WTC11 (cell line): ENCODE results near the gene TEX14. TPM values are rescaled to one million over a fixed set of nuclear protein-coding genes. Genes with fewer than 3 reads are reported as not detected.
A peak's percentile ranks its signal among the peaks of the same experiment; 100 is the strongest.

Experiments used
- ATAC-seq: fragments of 200-7000 bp; cut with Tn5 transposase; 2 replicates; pipeline ENCODE4 v1.10.0; 2021; ENCODE audit warnings: mild to moderate bottlenecking, moderate library complexity
- Bru-seq: library from RNA; stranded (reverse); fragments of 400-500 nt; gene quantifications from one replicate; lab custom pipeline; 2021; lab: Mats Ljungman, UMichigan
- CTCF ChIA-PET: fragments of 300-600 bp; sonication (Branson Sonifier 250); formaldehyde crosslinking; loops from one replicate; lab custom pipeline; 2021; ENCODE audit warnings: antibody characterized with exemption; lab: Charles Lee
- POLR2A ChIA-PET: fragments of 350-600 bp; sonication (Branson Sonifier 250); formaldehyde crosslinking; loops from one replicate; lab custom pipeline; 2021; ENCODE audit warnings: antibody characterized with exemption; lab: Charles Lee
- DNase-seq: peaks from one replicate; pipeline ENCODE4 v3.0.0; 2021; ENCODE audit warnings: low spot score
- H3K27ac Mint-ChIP-seq: 2 replicates; pipeline ENCODE4 v1.8.0; 2021; ENCODE audit warnings: mixed read lengths
- H3K27me3 Mint-ChIP-seq: 2 replicates; pipeline ENCODE4 v1.8.0; 2021; ENCODE audit warnings: low read depth, mild to moderate bottlenecking, moderate library complexity, mixed read lengths
- H3K36me3 Mint-ChIP-seq: 2 replicates; pipeline ENCODE4 v1.8.0; 2021; ENCODE audit warnings: mixed read lengths
- H3K4me1 Mint-ChIP-seq: 2 replicates; pipeline ENCODE4 v1.8.0; 2022; ENCODE audit warnings: mixed read lengths
- H3K4me3 Mint-ChIP-seq: 2 replicates; pipeline ENCODE4 v1.8.0; 2021; ENCODE audit warnings: mild to moderate bottlenecking, moderate library complexity, mixed read lengths
- H3K9me3 Mint-ChIP-seq: 2 replicates; pipeline ENCODE4 v1.8.0; 2021; ENCODE audit warnings: mixed read lengths
- ATF3 ChIP-seq: sonication (generic); formaldehyde crosslinking; conservative IDR thresholded peaks from 2 replicates; pipeline ENCODE4 v1.8.1; 2022; ENCODE audit warnings: mild to moderate bottlenecking, missing genetic modification reagents
- CBFB ChIP-seq: sonication (generic); formaldehyde crosslinking; IDR thresholded peaks from 2 replicates; pipeline ENCODE4 v1.8.1; 2022; ENCODE audit warnings: mild to moderate bottlenecking, low read depth, missing genetic modification reagents
- E2F5 ChIP-seq: sonication (generic); formaldehyde crosslinking; IDR thresholded peaks from 2 replicates; pipeline ENCODE4 v1.8.1; 2022; ENCODE audit warnings: mild to moderate bottlenecking, moderate library complexity, missing genetic modification reagents
- FOXP1 ChIP-seq: sonication (generic); formaldehyde crosslinking; IDR thresholded peaks from 2 replicates; pipeline ENCODE4 v1.8.0; 2022; ENCODE audit warnings: missing genetic modification reagents, mild to moderate bottlenecking, moderate library complexity, borderline replicate concordance
- GABPB1 ChIP-seq: sonication (generic); formaldehyde crosslinking; IDR thresholded peaks from 2 replicates; pipeline ENCODE4 v1.8.1; 2023; ENCODE audit warnings: mild to moderate bottlenecking, missing genetic modification reagents
- NFE2L1 ChIP-seq: sonication (generic); formaldehyde crosslinking; IDR thresholded peaks from 2 replicates; pipeline ENCODE4 v1.8.1; 2023; ENCODE audit warnings: missing genetic modification reagents
- NR2C2 ChIP-seq: sonication (generic); formaldehyde crosslinking; IDR thresholded peaks from 2 replicates; pipeline ENCODE4 v1.8.0; 2022; ENCODE audit warnings: mild to moderate bottlenecking, missing genetic modification reagents
- PRDM15 ChIP-seq: sonication (generic); formaldehyde crosslinking; IDR thresholded peaks from 2 replicates; pipeline ENCODE4 v1.8.0; 2022; ENCODE audit warnings: missing genetic modification reagents
- RELA ChIP-seq: sonication (generic); formaldehyde crosslinking; IDR thresholded peaks from 2 replicates; pipeline ENCODE4 v1.8.1; 2022; ENCODE audit warnings: missing genetic modification reagents, mild to moderate bottlenecking, borderline replicate concordance
- SOX15 ChIP-seq: fragments of 250-450 bp; sonication (Bioruptor Pico); IDR thresholded peaks from 2 replicates; pipeline ENCODE4 v1.9.0; 2021; ENCODE audit warnings: mild to moderate bottlenecking
- SP1 ChIP-seq: sonication (generic); formaldehyde crosslinking; conservative IDR thresholded peaks from 2 replicates; pipeline ENCODE4 v1.8.1; 2022; ENCODE audit warnings: missing genetic modification reagents
- USF1 ChIP-seq: sonication (generic); formaldehyde crosslinking; IDR thresholded peaks from 2 replicates; pipeline ENCODE4 v1.8.0; 2022; ENCODE audit warnings: mild to moderate bottlenecking, missing genetic modification reagents
- USF2 ChIP-seq: sonication (generic); formaldehyde crosslinking; IDR thresholded peaks from 2 replicates; pipeline ENCODE4 v1.8.1; 2023; ENCODE audit warnings: mild to moderate bottlenecking, missing genetic modification reagents, moderate library complexity
- ZBTB21 ChIP-seq: sonication (generic); formaldehyde crosslinking; IDR thresholded peaks from 2 replicates; pipeline ENCODE4 v1.8.1; 2023; ENCODE audit warnings: mild to moderate bottlenecking, missing genetic modification reagents, borderline replicate concordance
- ZBTB43 ChIP-seq: sonication (generic); formaldehyde crosslinking; IDR thresholded peaks from 2 replicates; pipeline ENCODE4 v1.8.1; 2023; ENCODE audit warnings: mild to moderate bottlenecking, missing genetic modification reagents
- ZNF219 ChIP-seq: sonication (generic); formaldehyde crosslinking; IDR thresholded peaks from 2 replicates; pipeline ENCODE4 v1.8.0; 2023; ENCODE audit warnings: missing genetic modification reagents, mild to moderate bottlenecking, borderline replicate concordance
- ZNF232 ChIP-seq: sonication (generic); formaldehyde crosslinking; IDR thresholded peaks from 2 replicates; pipeline ENCODE4 v1.8.0; 2022; ENCODE audit warnings: mild to moderate bottlenecking, missing genetic modification reagents
- ZNF512 ChIP-seq: sonication (generic); formaldehyde crosslinking; IDR thresholded peaks from 2 replicates; pipeline ENCODE4 v1.8.1; 2022; ENCODE audit warnings: missing genetic modification reagents, borderline replicate concordance
- long read RNA-seq, 3 experiments: library from RNA in 1 of 3; library from capped mRNA in 1 of 3; library from polyadenylated mRNA in 1 of 3; unstranded in 2 of 3; stranded (forward) in 1 of 3; transcript quantifications; one replicate each; pipeline ENCODE4 v2.0.0, GENCODE V29; 2021
- total RNA-seq: library from RNA; stranded (reverse); gene quantifications from 3 replicates; pipeline ENCODE4 v1.2.3, GENCODE V29; 2021

Gene TEX14
- total RNA-seq (0.76 to 1.4 TPM (median 1.3 TPM) in 3 replicates), Bru-seq, nascent RNA (percentile 31 among the genes with signal in this experiment)
- long read RNA-seq, experiment 1, partial matches to known transcripts, result 1 of 4 reads
- long read RNA-seq, experiment 1, other reads (novel, unspliced or antisense), result 3 of 4 reads
- long read RNA-seq, experiment 2, partial matches to known transcripts, result 1 of 1 reads
- long read RNA-seq, experiment 2, other reads (novel, unspliced or antisense), result 0 of 1 reads
- long read RNA-seq, experiment 3, partial matches to known transcripts, result 7 of 8 reads
- long read RNA-seq, experiment 3, other reads (novel, unspliced or antisense), result 1 of 8 reads

GRCh38 chr17:58691701-58692238 lies at the start of gene TEX14:
Gene TEX14 (minus strand): TSS chr17:58692045. CDS start chr17:58652001, 40,044 bp downstream.
- POLR2A ChIA-PET, result interaction anchor here (0.6 to 1.4 kb wide), 3 partner anchors 32 to 1681 kb away, joined by 3 to 7 read pairs (median 4); no protein-coding TSS in a partner anchor
- no peak for DNase-seq
- H3K27ac Mint-ChIP-seq, result 0 out of 2 replicates have a peak within 1 kb of the TSS, but pooled peaks have one; percentile 36

GRCh38 chr17:58741121-58741625 lies 49.3 kb upstream of the TEX14 start:
- CTCF ChIA-PET, result no interaction called here
- H3K9me3 Mint-ChIP-seq, result no peaks in the 10 kb centered on the region
- no peak for ATAC-seq
- TF ChIP-seq ZBTB21 (CRISPR knock-in tag) (no peak), GABPB1 (peak; percentile 100)
- TF ChIP-seq, all 79 proteins: peak for 1
- Mint-ChIP-seq H3K27me3 (no peaks in the 10 kb centered on the region), H3K27ac (no peak overlapping the region), H3K4me1 (no peaks in the 10 kb centered on the region), H3K4me3 (no peak overlapping the region), H3K36me3 (no peaks in the 10 kb centered on the region)
- no peak for DNase-seq
- POLR2A ChIA-PET, result no interaction called here

More at GRCh38 chr17:58691701-58692238, at the start of gene TEX14:
- TF ChIP-seq SP1 (CRISPR knock-in tag), result no peak
- TF ChIP-seq ZNF219 (CRISPR knock-in tag), result no peak
- TF ChIP-seq ZNF232 (CRISPR knock-in tag), result no peak
- no peak for TF ChIP-seq USF2
- no peak for TF ChIP-seq ZBTB43
- Mint-ChIP-seq H3K27me3 (peaks cover 18% of the 10 kb centered on the region), H3K9me3 (no peaks in the 10 kb centered on the region; the same call in 1 of the 2 replicates), H3K4me3 (peak within 1 kb of the TSS; percentile 68), H3K4me1 (peaks cover 17% of the 10 kb centered on the region), H3K36me3 (peaks cover 4% of the 10 kb centered on the region; the same call in 1 of the 2 replicates)
- ATAC-seq, result no peak; the same call in 1 of the 2 replicates
- CTCF ChIA-PET, result interaction anchor here (0.8 kb wide), 1 partner anchor 268 kb away, joined by 3 read pairs; no protein-coding TSS in a partner anchor

- H3K4me1 Mint-ChIP-seq, result no peaks in the 10 kb centered on the region
- ATAC-seq (no peak), DNase-seq (no peak)
- ChIA-PET CTCF (no interaction called here), POLR2A (no interaction called here)
- no peaks in the 10 kb centered on the region for H3K9me3 Mint-ChIP-seq
- H3K27ac Mint-ChIP-seq, result no peak overlapping the region
- no peaks in the 10 kb centered on the region for H3K36me3 Mint-ChIP-seq
- H3K27me3 Mint-ChIP-seq, result no peaks in the 10 kb centered on the region
- no peak overlapping the region for H3K4me3 Mint-ChIP-seq
- no peak for TF ChIP-seq NFE2L1 (CRISPR knock-in tag)
- TF ChIP-seq RELA (CRISPR knock-in tag), result no peak
- TF ChIP-seq ZNF512, result no peak
- no peak for TF ChIP-seq CBFB (CRISPR knock-in tag)
- TF ChIP-seq FOXP1 (CRISPR knock-in tag), result no peak
- no peak for TF ChIP-seq ZBTB43
- TF ChIP-seq USF1, result no peak
- TF ChIP-seq ATF3 (CRISPR knock-in tag), result no peak
- no peak for TF ChIP-seq ZBTB21 (CRISPR knock-in tag)
- no peak for TF ChIP-seq ZNF219 (CRISPR knock-in tag)
- no peak for TF ChIP-seq SOX15 (CRISPR knock-in tag)
- no peak for TF ChIP-seq SP1 (CRISPR knock-in tag)
- no peak for TF ChIP-seq PRDM15 (CRISPR knock-in tag)
- TF ChIP-seq NR2C2 (CRISPR knock-in tag), result no peak
- no peak for TF ChIP-seq E2F5 (CRISPR knock-in tag)
Measured at GRCh38 chr17:58734811-58735210, 43.0 kb upstream of the TEX14 start.
